HG02852 (cell line): ENCODE measurements around the gene IGFL3.

ENCODE experiments used
- ATAC-seq: cut with Tn5 transposase; IDR thresholded peaks from one replicate; pipeline ENCODE4 v1.9.1; 2021; ENCODE audit warnings: mild to moderate bottlenecking, moderate library complexity; ENCODE audit not compliant: unreplicated experiment

IGFL3 gene

DNA sequence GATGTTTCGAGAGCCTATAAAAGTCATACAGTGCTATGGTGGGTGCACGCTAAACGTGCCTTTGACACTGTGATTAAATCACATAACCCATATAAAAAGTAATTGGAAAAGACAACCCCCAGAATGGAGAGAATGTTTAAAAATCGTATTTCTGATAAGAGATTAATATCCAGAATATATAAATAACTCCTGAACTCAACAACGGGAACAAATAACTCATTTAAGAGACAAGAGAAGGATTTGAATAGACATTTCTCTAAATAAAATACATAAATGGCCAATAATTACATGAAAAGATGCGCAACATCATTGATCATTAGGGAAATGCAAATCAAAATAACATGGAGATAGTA lies 46.7 kb downstream of the IGFL3 start:
- no peak for ATAC-seq

DNA sequence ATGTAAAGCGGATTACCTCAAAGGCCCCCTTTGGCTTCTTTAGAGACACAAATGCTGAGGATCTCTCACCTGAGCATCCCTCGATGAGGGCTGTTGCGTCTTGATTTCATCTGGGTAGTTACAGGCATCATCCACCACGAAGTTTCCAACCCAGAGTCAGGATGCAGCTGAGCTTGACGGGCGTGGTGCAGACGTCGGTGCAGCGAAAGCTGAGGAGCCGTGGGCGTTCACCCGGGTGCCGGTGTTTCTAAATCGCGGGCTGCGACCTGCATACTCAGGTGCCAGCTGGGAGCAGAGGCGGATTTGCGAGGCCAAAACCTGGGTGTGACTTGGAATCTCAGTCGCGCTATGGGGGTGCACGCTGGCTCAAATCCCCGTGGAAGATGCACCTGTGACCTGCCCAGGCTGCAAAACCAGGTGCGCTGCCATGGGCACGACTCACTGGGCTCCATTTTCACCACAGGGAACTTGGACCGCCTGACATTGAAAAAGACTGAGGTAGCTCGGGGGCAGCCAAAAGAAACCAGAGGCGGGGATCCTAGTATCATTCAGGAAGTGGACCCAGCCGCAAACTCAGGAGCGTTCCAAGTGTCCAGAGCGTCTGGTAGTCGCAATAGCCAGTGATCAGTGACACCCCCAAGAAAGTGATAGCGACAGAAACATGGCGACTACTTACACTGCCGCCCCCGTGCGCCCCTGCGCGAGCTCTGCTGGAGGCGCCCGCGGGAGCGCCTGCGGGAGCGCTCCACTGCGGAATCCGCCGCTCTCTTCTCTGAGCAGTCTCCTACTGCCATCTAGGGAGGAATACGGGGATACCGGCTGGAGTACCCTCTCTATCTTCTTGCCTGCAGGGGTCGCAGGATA lies 47.3 kb downstream of the IGFL3 start:
- no peak for ATAC-seq

DNA sequence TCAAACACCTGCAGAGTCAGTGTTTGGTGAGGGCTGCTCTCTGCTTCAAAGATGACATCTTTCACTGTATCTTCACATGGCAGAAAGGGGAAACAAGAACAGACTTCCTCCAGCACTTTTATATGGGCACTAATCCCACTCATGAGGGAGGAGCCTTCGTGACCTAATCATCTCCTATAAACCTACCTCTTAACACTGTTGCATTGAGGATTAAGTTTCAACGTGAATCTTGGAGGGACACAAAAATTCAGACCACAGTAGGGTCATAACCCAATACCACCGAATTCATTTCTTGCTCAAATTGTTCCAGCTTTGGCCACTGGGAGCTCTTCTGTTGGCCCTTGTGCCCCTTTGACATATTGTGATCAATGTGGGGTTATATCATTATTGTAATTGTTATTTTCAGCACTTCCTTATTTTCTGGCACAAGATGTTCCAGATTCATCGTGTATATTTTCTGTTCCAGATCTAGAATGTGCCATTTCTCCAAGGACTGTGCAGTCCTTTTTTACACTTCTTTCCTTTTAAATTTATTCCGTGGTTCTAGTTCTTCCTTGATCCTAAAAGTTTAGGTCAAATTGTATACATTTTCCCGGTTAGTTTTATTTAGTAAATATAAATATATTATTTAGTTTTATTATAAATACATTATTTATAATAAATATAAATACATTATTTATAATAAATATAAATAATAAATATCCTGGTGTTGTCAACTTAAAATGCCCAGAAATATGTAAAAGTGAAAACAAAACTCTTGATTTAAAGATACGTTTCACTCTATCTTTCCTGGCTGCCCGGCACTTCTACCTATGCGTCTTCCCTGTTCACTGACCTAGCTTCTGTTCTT lies 48.2 kb downstream of the IGFL3 start:
- ATAC-seq = no peak

DNA sequence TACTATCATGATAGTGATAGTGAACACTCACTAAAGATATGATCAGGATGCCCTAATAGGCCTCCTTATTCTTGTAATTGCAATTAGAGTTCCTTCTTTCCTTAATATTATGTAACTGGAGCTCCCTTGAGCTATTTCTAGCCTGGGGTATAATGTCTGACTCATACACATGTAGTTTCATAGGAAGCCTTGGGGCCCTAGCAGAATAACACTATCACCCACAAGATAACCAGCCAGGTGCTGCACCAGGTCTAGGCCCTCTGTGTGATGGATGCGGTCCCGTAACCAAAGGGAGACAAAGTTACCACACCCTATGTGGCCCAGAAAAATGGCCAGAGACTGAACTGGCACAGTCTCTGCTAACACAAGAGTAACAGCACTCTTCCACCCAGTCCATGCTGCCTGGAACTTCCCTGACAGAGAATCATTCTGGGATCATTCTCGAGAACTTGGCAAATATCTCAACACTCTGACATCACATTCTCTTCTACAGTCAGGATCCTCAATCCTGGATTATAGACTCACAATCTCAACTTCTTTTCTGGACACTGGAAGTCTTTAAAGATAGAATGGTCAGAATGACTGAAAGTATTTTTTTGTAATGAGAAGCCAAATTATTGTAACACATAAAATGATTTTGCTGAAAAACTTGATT lies 51.1 kb downstream of the IGFL3 start:
- ATAC-seq = no peak
